Esophagus squamous epithelium (tissue), 5 donors: ENCODE results near the gene DRAXIN. TPM values are rescaled to one million over a fixed set of nuclear protein-coding genes. Genes with fewer than 3 reads are reported as not detected.

Experiments
- DNase-seq: peaks from one replicate; lab custom pipeline; 2025; lab: John Stamatoyannopoulos, UW
- H3K27ac ChIP-seq, 4 donors: fragments of 200-600 bp; sonication (generic); one replicate each; pipeline ENCODE4 v1.5.1; 2016 to 2019; ENCODE audit warnings: mild to moderate bottlenecking in 1 of 4
- H3K27me3 ChIP-seq, 4 donors: fragments of 200-600 bp; sonication (generic); 1 replicate in 3 of 4; 2 replicates in 1 of 4; pipeline versions ENCODE4 v1.5.1 to v1.6.0; 2017 to 2021; ENCODE audit warnings: antibody characterized with exemption in 1 of 4
- H3K36me3 ChIP-seq, 3 donors: fragments of 200-600 bp; sonication (generic); one replicate each; pipeline ENCODE4 v1.5.1; 2016 to 2019
- H3K4me1 ChIP-seq, 3 donors: fragments of 200-600 bp; sonication (generic); one replicate each; pipeline ENCODE4 v1.5.1; 2017 to 2019
- H3K4me3 ChIP-seq, 4 donors: fragments of 200-600 bp; sonication (generic); 1 replicate in 3 of 4; 2 replicates in 1 of 4; pipeline ENCODE4 v1.5.1; 2016 to 2019; ENCODE audit warnings: mild to moderate bottlenecking in 2 of 4, moderate library complexity in 1 of 4
- H3K9me3 ChIP-seq, 3 donors: fragments of 200-600 bp; sonication (generic); one replicate each; pipeline ENCODE4 v1.5.1; 2016 to 2019
- POLR2A ChIP-seq, 4 donors: fragments of 450-650 bp; IDR thresholded peaks; one replicate each; pipeline ENCODE4 v1.6.1; 2017; ENCODE audit warnings: antibody characterized with exemption in 4 of 4, mild to moderate bottlenecking in 4 of 4, moderate library complexity in 3 of 4
- WGBS, 2 donors: methylation state at CpG; one replicate each; pipeline ENCODE4 v1.1.5; 2018; 5-methylcytosine and 5-hydroxymethylcytosine counted together
- intact Hi-C: fragments of 100-400 bp; cut with DNase I; formaldehyde crosslinking; loops from one replicate; pipeline ENCODE4 v1.15.0; 2022
- total RNA-seq, 4 donors: library from RNA; depleted of rRNA; stranded (reverse); fragments of >200 nt; gene quantifications; one replicate each; pipeline ENCODE4 v1.1.0, GENCODE V29; 2016
- TF ChIP-seq, protein P1 (sequence below), 6 experiments: fragments of 450-650 bp in 4 of 6; fragments of 200-600 bp in 2 of 6; sonication (generic) in 2 of 6; IDR thresholded peaks; one replicate each; pipeline ENCODE4 v1.5.1; 2016 to 2019; ENCODE audit warnings: antibody characterized with exemption in 6 of 6, mild to moderate bottlenecking in 4 of 6, moderate library complexity in 4 of 6
- donor health status: DM: yes; HTN: yes; CAD: no.

The DRAXIN gene
- total RNA-seq, 4 donors from 2014 or later: not detected

- no peaks in the 10 kb centered on the region for H3K9me3 ChIP-seq
- no peak for TF ChIP-seq POLR2A (IDR thresholded peaks at IDR 0.05)
- TF ChIP-seq, protein P1, sequence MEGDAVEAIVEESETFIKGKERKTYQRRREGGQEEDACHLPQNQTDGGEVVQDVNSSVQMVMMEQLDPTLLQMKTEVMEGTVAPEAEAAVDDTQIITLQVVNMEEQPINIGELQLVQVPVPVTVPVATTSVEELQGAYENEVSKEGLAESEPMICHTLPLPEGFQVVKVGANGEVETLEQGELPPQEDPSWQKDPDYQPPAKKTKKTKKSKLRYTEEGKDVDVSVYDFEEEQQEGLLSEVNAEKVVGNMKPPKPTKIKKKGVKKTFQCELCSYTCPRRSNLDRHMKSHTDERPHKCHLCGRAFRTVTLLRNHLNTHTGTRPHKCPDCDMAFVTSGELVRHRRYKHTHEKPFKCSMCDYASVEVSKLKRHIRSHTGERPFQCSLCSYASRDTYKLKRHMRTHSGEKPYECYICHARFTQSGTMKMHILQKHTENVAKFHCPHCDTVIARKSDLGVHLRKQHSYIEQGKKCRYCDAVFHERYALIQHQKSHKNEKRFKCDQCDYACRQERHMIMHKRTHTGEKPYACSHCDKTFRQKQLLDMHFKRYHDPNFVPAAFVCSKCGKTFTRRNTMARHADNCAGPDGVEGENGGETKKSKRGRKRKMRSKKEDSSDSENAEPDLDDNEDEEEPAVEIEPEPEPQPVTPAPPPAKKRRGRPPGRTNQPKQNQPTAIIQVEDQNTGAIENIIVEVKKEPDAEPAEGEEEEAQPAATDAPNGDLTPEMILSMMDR (IDR thresholded peaks at IDR 0.05): no peak
- 75 to 97% methylated on average over 4 to 6 of the region's 27 CpGs for WGBS, 2 donors
- H3K4me3 ChIP-seq: no peak overlapping the region
- intact Hi-C loops: no loop called here
- peaks cover 0 to 66% (median 20%) of the 10 kb centered on the region in 3 donors for H3K36me3 ChIP-seq
- no peak for DNase-seq
- H3K27ac ChIP-seq: no peak overlapping the region
- H3K4me1 ChIP-seq: peaks cover 0 to 11% (median 0%) of the 10 kb centered on the region in 3 donors
- no peaks in the 10 kb centered on the region for H3K27me3 ChIP-seq
Observed at GRCh38 chr1:11748294-11749202, 57.0 kb downstream of the DRAXIN start.

DNA sequence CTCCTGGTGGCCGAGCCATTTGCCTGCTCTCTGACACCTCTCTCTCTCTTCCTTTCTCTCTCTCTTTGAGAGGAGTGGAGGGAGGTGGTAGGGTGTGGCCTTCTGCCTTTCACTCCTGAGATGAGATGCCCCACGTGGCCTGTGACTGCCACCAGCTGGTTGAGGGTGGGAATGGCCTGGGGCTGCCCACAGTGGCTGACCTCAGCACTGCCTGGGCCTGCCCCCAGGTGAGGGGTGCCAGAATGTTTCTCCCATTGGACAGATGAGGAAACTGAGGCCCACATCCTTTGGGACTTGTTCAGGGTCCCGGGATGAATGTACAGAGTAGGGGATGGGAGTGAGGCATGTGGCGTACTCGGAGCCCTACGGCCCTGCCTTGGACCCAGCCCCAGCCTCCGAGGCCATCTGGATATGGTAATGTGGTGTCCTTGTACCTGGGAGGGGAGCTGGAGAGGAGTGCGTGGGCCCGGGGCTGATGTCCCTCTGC lies 57.7 kb downstream of the DRAXIN start:
- TF ChIP-seq, protein P1 (IDR thresholded peaks at IDR 0.05): peak in 5 of 6 experiments; percentile 17 to 61 (median 47)
- TF ChIP-seq POLR2A (IDR thresholded peaks at IDR 0.05): no peak
- no peak for DNase-seq
- Histone ChIP-seq H3K4me3 (no peak overlapping the region), H3K4me1 (peaks cover 0 to 11% (median 0%) of the 10 kb centered on the region in 3 donors), H3K27me3 (no peaks in the 10 kb centered on the region), H3K36me3 (peaks cover 0 to 66% (median 20%) of the 10 kb centered on the region in 3 donors), H3K9me3 (no peaks in the 10 kb centered on the region), H3K27ac (no peak overlapping the region)
- intact Hi-C loops: no loop called here
- 14 to 77% methylated on average over 1 to 4 of the region's 9 CpGs for WGBS, 2 donors

- intact Hi-C loops: no loop called here
- no peak for DNase-seq
- H3K9me3 ChIP-seq: no peaks in the 10 kb centered on the region
- H3K4me1 ChIP-seq: peaks cover 0 to 11% (median 0%) of the 10 kb centered on the region in 3 donors
- no peak for TF ChIP-seq POLR2A (IDR thresholded peaks at IDR 0.05)
- TF ChIP-seq, protein P1 (IDR thresholded peaks at IDR 0.05): no peak
- no peak overlapping the region for H3K27ac ChIP-seq
- H3K36me3 ChIP-seq: peaks cover 0 to 65% (median 20%) of the 10 kb centered on the region in 3 donors
- H3K4me3 ChIP-seq: no peak overlapping the region
- 81 to 100% methylated on average over 3 of the region's 15 CpGs for WGBS, 2 donors
- no peaks in the 10 kb centered on the region for H3K27me3 ChIP-seq
Observed at GRCh38 chr1:11749996-11750395, 58.5 kb downstream of the DRAXIN start.

DNA sequence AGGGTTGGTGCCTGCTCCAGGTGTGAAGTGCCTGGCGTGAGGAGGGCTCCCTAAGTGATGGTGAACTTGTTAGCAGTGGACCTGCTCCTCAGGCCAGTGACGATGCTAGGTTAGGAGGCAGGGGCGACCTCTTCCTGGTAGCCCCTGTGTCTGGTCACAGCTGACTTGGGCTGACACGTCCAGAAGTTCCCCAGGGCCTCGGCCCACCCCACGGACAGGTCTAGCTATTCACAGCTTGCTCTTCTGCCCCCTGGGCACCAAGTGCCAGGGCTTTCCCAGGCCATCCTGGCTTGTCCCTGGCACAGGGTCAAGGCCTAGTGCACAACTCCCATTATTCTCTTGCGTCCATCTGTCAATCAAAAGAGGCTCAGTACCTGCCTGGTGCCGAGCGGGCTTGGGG lies 59.6 kb downstream of the DRAXIN start:
- Histone ChIP-seq H3K4me1 (peaks cover 0 to 8% (median 0%) of the 10 kb centered on the region in 3 donors), H3K4me3 (no peak overlapping the region), H3K27ac (no peak overlapping the region), H3K36me3 (peaks cover 0 to 54% (median 12%) of the 10 kb centered on the region in 3 donors), H3K9me3 (no peaks in the 10 kb centered on the region), H3K27me3 (no peaks in the 10 kb centered on the region)
- no peak for DNase-seq
- intact Hi-C loops: no loop called here
- WGBS, 2 donors: 80 to 100% methylated on average over 1 to 3 of the region's 9 CpGs
- TF ChIP-seq, protein P1 (IDR thresholded peaks at IDR 0.05): no peak
- TF ChIP-seq POLR2A (IDR thresholded peaks at IDR 0.05): no peak
